GM12874 (cell line): ENCODE data around the gene CHRNA5.

Experiments
- CTCF ChIP-seq: IDR thresholded peaks from 2 replicates; pipeline ENCODE4 v1.5.1; 2011; ENCODE audit warnings: low read depth, mild to moderate bottlenecking, control low read depth, low read length, moderate library complexity; ENCODE audit not compliant: insufficient read depth

Gene CHRNA5

GRCh38 chr15:78618490-78618934 lies 53.2 kb downstream of the CHRNA5 start:
- peak; percentile 71 for TF ChIP-seq CTCF

- TF ChIP-seq CTCF: no peak
These were observed 54.0 kb downstream of the CHRNA5 start for GRCh38 chr15:78619022-78619950.

GRCh38 chr15:78620021-78620526 lies 54.8 kb downstream of the CHRNA5 start:
- no peak for TF ChIP-seq CTCF

- no peak for TF ChIP-seq CTCF
These were observed 55.5 kb downstream of the CHRNA5 start, which contains the start of gene CHRNA3 for GRCh38 chr15:78620527-78621421. Gene CHRNA3 (minus strand): TSS chr15:78620996. CDS start chr15:78620794, 202 bp downstream.

GRCh38 chr15:78621810-78622402 lies 56.6 kb downstream of the CHRNA5 start:
- no peak for TF ChIP-seq CTCF

- no peak for TF ChIP-seq CTCF
These were observed 58.6 kb downstream of the CHRNA5 start for GRCh38 chr15:78623786-78624497.
